Upper lobe of left lung (tissue), 6 donors: Measurements from ENCODE around the gene EFHD2. TPM values are rescaled to one million over a fixed set of nuclear protein-coding genes. Genes with fewer than 3 reads are reported as not detected.

Source experiments
- ATAC-seq, 2 donors: fragments of 200-7000 bp; cut with Tn5 transposase; one replicate each; pipeline ENCODE4 v1.9.1; 2022; ENCODE audit warnings: mild to moderate bottlenecking in 2 of 2, moderate library complexity in 2 of 2; ENCODE audit not compliant: low FRiP score in 2 of 2
- DNase-seq, 2 donors: peaks; one replicate each; pipeline ENCODE4 v3.0.0-alpha.2; 2019 to 2020
- H3K27ac ChIP-seq, 4 donors: fragments of 200-600 bp; sonication (generic); one replicate each; pipeline ENCODE4 v1.5.1; 2016 to 2019
- H3K27me3 ChIP-seq, 4 donors: fragments of 200-600 bp; sonication (generic); one replicate each; pipeline ENCODE4 v1.5.1; 2017 to 2019
- H3K36me3 ChIP-seq, 4 donors: fragments of 200-600 bp; sonication (generic); one replicate each; pipeline ENCODE4 v1.5.1; 2016 to 2019
- H3K4me1 ChIP-seq, 4 donors: fragments of 200-600 bp; sonication (generic); one replicate each; pipeline ENCODE4 v1.5.1; 2018 to 2019
- H3K4me3 ChIP-seq, 4 donors: fragments of 200-600 bp; sonication (generic); one replicate each; pipeline ENCODE4 v1.5.1; 2017 to 2019; ENCODE audit warnings: mild to moderate bottlenecking in 2 of 4, moderate library complexity in 1 of 4
- H3K9me3 ChIP-seq, 4 donors: fragments of 200-600 bp; sonication (generic); one replicate each; pipeline ENCODE4 v1.5.1; 2018 to 2019
- CTCF ChIP-seq, 6 experiments: fragments of 450-650 bp in 4 of 6; fragments of 200-600 bp in 2 of 6; sonication (generic) in 2 of 6; IDR thresholded peaks; one replicate each; pipeline ENCODE4 v1.5.1; 2016 to 2019; ENCODE audit warnings: antibody characterized with exemption in 6 of 6
- EP300 ChIP-seq, 4 donors: sonication (generic); formaldehyde crosslinking; IDR thresholded peaks; one replicate each; pipeline ENCODE4 v1.5.1; 2017; ENCODE audit warnings: antibody characterized with exemption in 4 of 4, control low read depth in 2 of 4
- POLR2A ChIP-seq, 4 donors: fragments of 450-650 bp; IDR thresholded peaks; one replicate each; pipeline ENCODE4 v1.5.1; 2016 to 2017; ENCODE audit warnings: antibody characterized with exemption in 4 of 4, mild to moderate bottlenecking in 2 of 4
- POLR2AphosphoS5 ChIP-seq, 2 donors: sonication (generic); formaldehyde crosslinking; IDR thresholded peaks; one replicate each; pipeline ENCODE4 v1.5.1; 2017; ENCODE audit warnings: antibody characterized with exemption in 2 of 2
- WGBS, 2 donors: methylation state at CpG; one replicate each; pipeline ENCODE4 v1.1.5; 2017 to 2018; 5-methylcytosine and 5-hydroxymethylcytosine counted together
- total RNA-seq, 6 donors: library from RNA; depleted of rRNA in 4 of 6; stranded (reverse); fragments of >200 nt in 4 of 6; gene quantifications; one replicate each; pipeline versions ENCODE4 v1.1.0 to v1.2.1, GENCODE V29; 2016 to 2021
- donor health status: DM: no; HTN: no; CAD: no; lungs with moderate emphysema.
- donor health status: DM: no; HTN: yes; CAD: no; lungs with severe emphysema.

Gene EFHD2
- total RNA-seq, 6 donors from 2014 or later: 62.9 to 123 (median 91.2) TPM

GRCh38 chr1:15393475-15394257 is 16.0 kb upstream of the EFHD2 start:
- no peaks in the 10 kb centered on the region for H3K36me3 ChIP-seq
- no peak for ATAC-seq
- TF ChIP-seq POLR2A (IDR thresholded peaks at IDR 0.05) (no peak), CTCF (IDR thresholded peaks at IDR 0.05) (no peak)
- DNase-seq: no peak
- no peaks in the 10 kb centered on the region for H3K4me1 ChIP-seq
- 69 to 90% methylated on average over 5 to 9 of the region's 9 CpGs for WGBS, 2 donors
- H3K4me3 ChIP-seq: no peak overlapping the region
- no peaks in the 10 kb centered on the region for H3K9me3 ChIP-seq
- no peaks in the 10 kb centered on the region for H3K27me3 ChIP-seq
- H3K27ac ChIP-seq: no peak overlapping the region

- 48 to 55% methylated on average over 3 of the region's 3 CpGs for WGBS, 2 donors
Observed at GRCh38 chr1:15394258-15394690, 15.4 kb upstream of the EFHD2 start.

GRCh38 chr1:15397236-15397635 is 12.5 kb upstream of the EFHD2 start:
- WGBS, 2 donors: 87 to 89% methylated on average over 2 of the region's 2 CpGs
- Histone ChIP-seq H3K27me3 (no peaks in the 10 kb centered on the region), H3K9me3 (peaks cover 0 to 8% (median 2%) of the 10 kb centered on the region in 4 donors), H3K36me3 (no peaks in the 10 kb centered on the region), H3K4me3 (no peak overlapping the region), H3K27ac (no peak overlapping the region), H3K4me1 (no peaks in the 10 kb centered on the region)
- DNase-seq (no peak), ATAC-seq (no peak)
- TF ChIP-seq POLR2AphosphoS5 (IDR thresholded peaks at IDR 0.05) (no peak), EP300 (IDR thresholded peaks at IDR 0.05) (no peak), POLR2A (IDR thresholded peaks at IDR 0.05) (no peak), CTCF (IDR thresholded peaks at IDR 0.05) (no peak)

More at GRCh38 chr1:15394258-15394690, 15.4 kb upstream of the EFHD2 start:
- Histone ChIP-seq H3K9me3 (no peaks in the 10 kb centered on the region), H3K27ac (no peak overlapping the region), H3K27me3 (no peaks in the 10 kb centered on the region), H3K36me3 (no peaks in the 10 kb centered on the region), H3K4me1 (no peaks in the 10 kb centered on the region), H3K4me3 (no peak overlapping the region)
- no peak for TF ChIP-seq EP300 (IDR thresholded peaks at IDR 0.05)
- no peak for TF ChIP-seq POLR2AphosphoS5 (IDR thresholded peaks at IDR 0.05)
- TF ChIP-seq CTCF (IDR thresholded peaks at IDR 0.05): no peak
- TF ChIP-seq POLR2A (IDR thresholded peaks at IDR 0.05): no peak
- DNase-seq (no peak), ATAC-seq (no peak)

- no peak for ATAC-seq
Observed at GRCh38 chr1:15399710-15400109, 10.0 kb upstream of the EFHD2 start.

More at GRCh38 chr1:15399710-15400109, 10.0 kb upstream of the EFHD2 start:
- H3K36me3 ChIP-seq: no peaks in the 10 kb centered on the region
- peaks cover 0 to 8% (median 2%) of the 10 kb centered on the region in 4 donors for H3K9me3 ChIP-seq
- H3K27ac ChIP-seq: no peak overlapping the region
- H3K4me1 ChIP-seq: no peaks in the 10 kb centered on the region
- WGBS, 2 donors: 96 to 100% methylated on average over 2 of the region's 2 CpGs
- TF ChIP-seq POLR2AphosphoS5 (IDR thresholded peaks at IDR 0.05): no peak
- no peak for TF ChIP-seq POLR2A (IDR thresholded peaks at IDR 0.05)
- TF ChIP-seq CTCF (IDR thresholded peaks at IDR 0.05): no peak
- TF ChIP-seq EP300 (IDR thresholded peaks at IDR 0.05): no peak
- H3K27me3 ChIP-seq: no peaks in the 10 kb centered on the region
- DNase-seq: no peak
- no peak overlapping the region for H3K4me3 ChIP-seq
